IPS-18c (cell line): ENCODE results near the gene CSF2.

Experiments used
- H3K4me3 ChIP-seq: 2 replicates; pipeline ENCODE4 v1.7.0; 2013; ENCODE audit warnings: low read depth, mild to moderate bottlenecking, low read length, moderate library complexity; ENCODE audit not compliant: insufficient read depth
- H3K9me3 ChIP-seq: one replicate; pipeline ENCODE4 v1.6.1; 2013; ENCODE audit warnings: mild to moderate bottlenecking, low read length, moderate library complexity; ENCODE audit not compliant: control insufficient read depth, insufficient read depth

CSF2 gene

DNA sequence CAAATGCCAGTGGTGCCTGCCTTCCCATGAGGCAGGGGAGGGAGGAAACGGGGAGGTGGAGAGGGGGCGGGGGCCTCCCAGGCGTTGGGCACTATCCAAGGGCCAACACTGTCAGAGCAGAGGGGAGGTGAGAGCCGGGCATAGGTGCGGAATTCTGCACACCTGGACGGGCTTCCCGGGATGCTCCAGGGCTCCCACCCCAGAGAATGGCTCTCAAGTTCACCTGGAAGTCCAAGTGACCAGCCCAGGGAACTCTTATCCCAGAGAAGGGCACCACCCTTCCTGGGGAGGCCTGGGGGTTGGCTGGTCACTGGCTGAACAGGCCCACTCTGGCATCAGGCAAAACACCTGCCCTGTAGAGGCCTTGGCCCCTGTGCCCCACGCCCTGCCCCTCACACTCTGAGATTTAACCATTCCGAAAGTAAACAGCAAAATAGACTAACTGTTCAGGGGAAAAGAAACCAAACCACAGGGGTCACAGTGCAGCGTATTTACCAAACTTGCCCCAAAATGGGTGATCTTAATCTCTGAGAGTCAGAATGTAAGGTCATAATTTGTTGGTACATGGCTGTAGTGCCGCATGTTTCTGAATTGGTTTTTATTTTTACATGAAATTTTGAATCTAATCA lies 2.7 kb downstream of the CSF2 start:
- H3K9me3 ChIP-seq, result no peaks in the 10 kb centered on the region
- H3K4me3 ChIP-seq, result no peak overlapping the region

DNA sequence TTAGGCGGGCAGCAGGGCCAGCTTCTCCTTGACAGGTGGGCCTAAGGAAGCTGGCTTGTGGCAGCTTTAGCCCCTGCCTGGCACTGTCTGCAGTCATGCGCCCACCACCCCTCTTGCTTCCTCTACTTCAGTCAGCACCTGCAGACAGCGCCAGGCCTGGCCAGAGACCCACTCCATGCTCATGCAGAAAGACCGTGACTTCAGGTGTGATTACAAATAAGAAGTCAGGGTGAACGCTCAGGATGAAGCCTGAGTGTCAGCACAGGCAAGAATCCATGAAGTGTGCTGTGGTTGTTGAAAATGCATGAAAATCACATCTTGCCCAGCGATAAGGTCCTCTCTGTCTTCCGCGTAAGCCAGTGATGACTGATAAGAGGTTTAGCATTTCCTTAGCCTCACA lies 3.4 kb downstream of the CSF2 start:
- Histone ChIP-seq H3K9me3 (no peaks in the 10 kb centered on the region), H3K4me3 (no peak overlapping the region)

DNA sequence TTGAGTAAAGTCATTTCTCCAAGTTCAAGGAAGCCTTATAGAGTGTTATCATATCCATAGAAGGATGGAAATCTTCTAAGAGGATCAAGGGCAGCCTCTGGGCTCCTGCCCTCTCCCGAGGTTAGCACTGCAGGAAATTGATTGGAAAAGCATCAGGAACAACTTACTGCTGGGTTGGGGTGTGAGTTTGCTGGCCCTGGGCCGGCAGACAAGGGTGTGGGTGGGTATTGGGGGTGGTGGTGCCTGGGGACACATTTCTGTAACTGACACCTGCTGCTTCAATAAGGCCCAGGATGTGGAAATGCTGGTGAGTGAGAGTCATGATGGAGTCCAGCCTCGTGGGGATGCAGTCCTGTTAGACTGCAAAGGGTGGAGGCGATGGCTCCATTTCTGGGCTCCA lies 5.5 kb downstream of the CSF2 start:
- H3K4me3 ChIP-seq, result no peak overlapping the region
- H3K9me3 ChIP-seq, result no peaks in the 10 kb centered on the region

DNA sequence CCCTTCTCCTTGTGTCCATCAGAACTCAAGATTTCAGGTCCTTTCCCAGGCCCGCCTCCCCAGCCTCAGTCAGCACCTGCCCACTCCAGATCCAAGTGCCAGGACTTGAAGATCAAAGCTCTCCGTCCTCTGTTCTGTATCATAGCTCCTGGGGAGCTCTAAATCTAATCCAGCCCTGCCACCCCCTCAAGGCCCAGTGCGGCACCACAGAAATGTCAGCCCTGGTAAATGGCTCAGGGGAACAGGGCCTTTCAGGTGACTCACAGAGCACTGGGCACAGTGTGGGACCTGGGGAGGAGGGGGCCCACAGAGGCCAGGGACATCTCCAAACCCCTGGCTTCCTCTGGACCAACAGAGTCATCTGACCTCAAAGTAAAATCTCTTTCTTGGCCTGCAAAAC lies 6.0 kb downstream of the CSF2 start:
- no peaks in the 10 kb centered on the region for H3K9me3 ChIP-seq

DNA sequence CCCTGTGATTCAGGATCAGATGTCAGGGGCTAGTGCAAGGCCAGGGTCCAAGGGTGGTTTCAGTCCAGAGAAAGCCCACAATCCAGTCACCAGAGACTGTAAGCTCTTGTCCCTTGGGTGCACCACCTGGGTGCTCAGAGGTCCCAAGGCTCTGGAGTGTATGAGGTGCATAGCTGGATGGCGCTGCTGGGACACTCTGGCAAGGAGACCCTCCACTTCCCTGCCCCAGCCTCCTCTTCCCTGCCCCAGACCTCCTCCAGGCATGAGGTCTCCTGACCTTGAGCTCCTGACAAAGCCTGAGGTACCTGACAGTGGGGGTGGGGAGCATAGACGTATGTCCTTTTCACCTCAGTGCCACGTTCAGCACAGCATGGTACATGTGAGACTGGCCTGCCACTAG lies 7.0 kb downstream of the CSF2 start:
- no peaks in the 10 kb centered on the region for H3K9me3 ChIP-seq

More for the DNA sequence above, 6.0 kb downstream of the CSF2 start:
- H3K4me3 ChIP-seq, result no peak overlapping the region

DNA sequence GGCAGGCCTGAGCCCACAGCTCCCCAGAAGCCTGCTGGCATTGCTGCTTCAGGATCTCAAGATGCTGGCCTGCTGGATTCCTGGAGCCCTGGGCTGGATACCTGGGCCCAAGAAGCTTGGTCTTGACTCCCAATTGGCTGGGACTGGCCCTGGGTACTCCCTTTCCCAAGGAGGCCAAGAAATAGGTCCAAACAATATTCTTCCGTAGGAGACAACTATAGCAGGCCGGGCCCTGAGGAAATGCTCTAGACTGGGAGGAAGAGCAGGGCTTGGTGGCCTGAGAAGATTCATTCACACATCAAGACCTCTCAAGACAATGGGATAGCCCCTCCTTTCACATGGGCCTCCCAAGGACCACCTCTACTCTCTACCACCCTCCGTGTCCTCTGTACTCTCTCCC lies 7.9 kb downstream of the CSF2 start:
- no peak overlapping the region for H3K4me3 ChIP-seq
- no peaks in the 10 kb centered on the region for H3K9me3 ChIP-seq

More for the DNA sequence above, 7.0 kb downstream of the CSF2 start:
- H3K4me3 ChIP-seq, result no peak overlapping the region

DNA sequence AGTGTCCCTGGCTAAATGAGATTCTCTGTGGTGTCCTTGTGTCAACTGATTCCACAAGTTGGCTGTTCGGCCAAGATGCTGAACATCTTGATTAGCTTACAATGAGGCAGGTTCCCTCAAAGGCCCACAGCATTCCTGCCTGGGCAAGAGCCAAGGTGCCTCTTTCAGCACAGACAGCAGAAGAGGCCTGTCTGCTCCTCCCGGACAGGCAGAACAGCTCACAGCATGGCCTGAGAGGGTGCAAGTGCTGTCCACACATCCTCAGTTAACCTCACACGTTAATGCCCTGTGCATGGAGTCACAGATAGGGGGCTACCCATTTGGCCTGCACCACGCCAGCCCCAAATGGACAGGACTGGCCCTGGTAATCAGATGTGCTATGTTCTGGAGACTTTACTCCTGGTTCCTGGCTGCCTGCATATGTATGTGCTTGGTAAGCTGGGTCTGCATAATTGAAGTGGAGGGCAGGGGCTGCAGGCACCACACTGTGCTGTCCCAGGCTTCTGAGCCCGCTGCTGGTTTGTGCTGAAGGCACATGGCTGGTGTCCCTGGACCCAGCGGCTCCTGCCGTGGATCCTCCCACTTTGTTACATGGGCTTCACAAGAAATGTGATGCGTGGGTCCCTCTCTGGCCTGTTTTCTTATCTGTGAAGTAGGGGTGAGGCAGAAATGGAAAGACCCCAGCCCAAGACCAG lies 8.9 kb downstream of the CSF2 start:
- no peak overlapping the region for H3K4me3 ChIP-seq
- H3K9me3 ChIP-seq, result no peaks in the 10 kb centered on the region

DNA sequence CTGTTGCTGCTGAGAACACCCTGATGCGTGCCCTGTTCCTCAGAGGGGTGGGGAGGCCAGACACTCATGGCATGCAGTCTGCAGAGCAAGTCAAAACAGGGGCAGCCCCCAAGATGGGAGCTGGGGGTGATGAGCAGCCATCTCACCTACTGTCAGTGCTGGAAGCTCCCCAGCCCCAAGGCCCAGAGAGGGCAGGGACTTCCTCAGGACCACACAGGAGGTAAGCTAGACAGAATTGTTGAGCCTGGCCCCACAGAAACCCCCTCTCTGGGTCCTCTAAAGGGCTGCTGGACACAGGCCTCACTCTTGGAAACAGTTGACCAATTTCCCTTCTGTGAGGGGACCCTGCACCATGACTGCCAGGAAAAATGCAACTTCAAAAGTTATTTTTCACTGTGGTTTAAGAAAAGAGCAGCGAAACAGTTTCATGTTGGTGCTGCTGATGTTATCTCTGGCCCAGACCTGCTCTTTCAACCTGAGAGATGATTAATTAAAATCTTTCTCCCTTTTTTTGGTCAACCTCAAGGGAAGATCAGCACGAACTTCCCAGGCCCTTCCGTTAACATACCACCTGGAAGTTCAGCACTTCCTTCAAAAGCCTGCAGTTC lies 9.6 kb downstream of the CSF2 start:
- H3K4me3 ChIP-seq, result no peak overlapping the region
- H3K9me3 ChIP-seq, result no peaks in the 10 kb centered on the region

DNA sequence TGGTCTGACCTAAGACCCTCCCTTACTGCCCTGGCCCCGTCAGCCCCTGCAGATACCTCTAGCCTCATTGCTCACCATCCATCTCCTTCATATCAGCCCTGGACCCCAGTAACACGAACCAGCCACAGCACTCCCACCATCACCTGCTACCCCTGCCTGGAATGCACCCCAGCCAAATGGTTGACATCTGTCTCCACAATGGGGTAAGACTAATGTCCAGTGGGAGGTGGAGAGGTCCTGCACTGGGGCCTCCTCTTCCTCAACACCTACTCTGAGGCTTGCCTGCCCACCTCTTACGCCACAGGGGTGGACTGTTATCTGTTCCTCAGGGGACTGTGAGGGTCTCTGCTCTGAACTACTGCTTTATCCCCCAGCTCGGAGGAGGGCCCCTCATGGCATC lies 12.1 kb downstream of the CSF2 start:
- H3K9me3 ChIP-seq, result no peaks in the 10 kb centered on the region
- no peak overlapping the region for H3K4me3 ChIP-seq

DNA sequence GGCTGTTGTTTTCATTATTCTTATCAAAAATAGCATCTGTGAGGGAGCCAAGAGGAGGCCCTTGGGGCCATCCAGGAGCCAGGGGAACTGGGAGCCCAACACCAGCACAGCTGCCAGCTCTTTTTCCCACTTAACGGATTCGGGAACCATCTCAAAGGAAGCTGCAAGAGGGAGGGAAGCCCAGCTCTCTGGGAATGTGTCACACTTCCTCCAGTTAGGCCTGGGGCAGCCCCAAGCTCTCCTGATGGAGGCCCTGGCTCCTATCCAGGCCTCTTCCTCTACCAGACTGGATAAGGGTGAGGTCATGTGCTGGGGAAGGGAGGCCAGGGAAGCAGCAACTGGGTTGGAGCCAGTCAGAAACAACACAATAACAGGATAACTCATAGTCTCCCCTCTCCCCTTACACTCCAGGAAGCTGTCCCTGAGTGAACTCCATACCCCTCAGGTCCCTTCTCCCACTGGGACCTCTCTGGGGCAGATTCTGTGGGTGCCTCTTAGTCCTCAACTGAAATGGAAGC lies 12.7 kb downstream of the CSF2 start:
- no peaks in the 10 kb centered on the region for H3K9me3 ChIP-seq
- H3K4me3 ChIP-seq, result no peak overlapping the region

DNA sequence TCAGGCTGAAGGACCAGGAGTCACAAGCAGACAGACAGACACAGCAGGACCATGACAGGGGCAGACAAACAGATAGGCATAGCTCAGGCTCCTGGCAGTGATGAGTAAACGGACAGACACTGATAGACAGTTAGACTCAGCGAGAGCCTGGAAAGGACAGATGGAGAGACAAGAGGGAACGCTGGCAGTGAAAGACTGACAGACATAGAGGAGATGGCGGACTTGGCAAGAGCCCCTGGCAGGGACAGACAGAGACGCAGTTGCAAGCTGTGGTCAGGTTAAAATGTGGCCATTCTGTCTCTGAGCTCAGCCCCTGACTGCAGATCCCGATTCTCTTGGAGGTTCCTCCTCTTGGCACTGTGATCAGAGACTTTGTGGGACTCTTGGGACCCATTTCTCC lies 13.6 kb downstream of the CSF2 start:
- Histone ChIP-seq H3K4me3 (no peak overlapping the region), H3K9me3 (no peaks in the 10 kb centered on the region)

DNA sequence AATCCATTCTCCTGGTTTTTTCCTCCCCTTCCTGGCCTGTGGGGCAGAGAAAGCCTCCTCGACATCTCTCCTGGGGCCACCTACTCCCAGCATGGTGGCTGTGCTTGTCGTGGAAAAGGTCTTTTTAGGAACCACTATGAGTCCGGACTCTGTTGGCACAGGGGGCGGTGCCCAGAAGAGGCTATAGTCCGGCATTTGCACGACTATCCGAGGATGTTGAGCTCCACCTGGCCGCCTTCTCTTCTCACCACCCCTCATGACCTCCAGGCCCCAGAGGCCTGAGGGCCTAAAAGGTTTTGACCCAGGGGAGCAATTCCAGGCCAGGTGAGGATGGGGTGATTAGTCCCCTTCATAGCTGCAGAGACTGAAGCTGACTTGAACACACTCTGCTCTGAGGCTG lies 14.1 kb downstream of the CSF2 start:
- Histone ChIP-seq H3K9me3 (no peaks in the 10 kb centered on the region), H3K4me3 (no peak overlapping the region)

DNA sequence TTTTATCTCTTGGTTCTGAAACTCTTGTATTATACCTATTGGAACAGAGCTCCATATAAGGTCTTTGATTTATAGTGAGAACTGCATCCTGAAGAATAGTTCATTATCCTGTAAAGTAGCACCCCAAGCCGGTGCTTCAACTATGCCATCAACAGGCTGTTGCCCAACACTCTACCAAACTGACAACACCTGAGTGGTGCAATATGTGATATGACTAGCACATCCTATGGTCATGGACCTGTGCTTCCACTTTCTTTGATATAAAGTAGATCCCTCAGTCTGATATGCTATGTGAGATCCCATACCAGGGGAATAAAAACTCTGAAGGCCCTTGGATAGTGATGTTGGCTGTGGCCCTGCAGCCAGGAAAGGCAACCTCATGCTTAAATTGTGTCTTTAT lies 15.8 kb downstream of the CSF2 start:
- H3K4me3 ChIP-seq, result no peak overlapping the region

DNA sequence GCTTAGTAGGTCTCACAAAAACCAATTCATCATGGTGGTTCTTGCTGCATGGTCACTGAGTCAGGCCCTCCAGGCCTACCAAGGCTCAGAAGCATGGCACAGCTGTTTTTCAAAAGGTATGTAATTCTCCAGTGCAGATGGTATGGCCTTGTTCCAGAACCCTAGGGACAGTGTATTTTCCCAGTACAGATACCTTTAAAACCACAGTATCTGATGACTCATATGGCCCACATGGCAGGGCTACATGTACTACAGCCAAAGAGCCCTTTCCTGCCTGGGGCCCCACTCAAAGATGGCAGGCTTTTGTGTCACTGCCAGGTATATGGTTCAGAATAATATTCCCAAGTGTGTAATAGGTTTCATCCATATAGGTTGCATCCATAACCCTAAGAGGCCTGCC lies 16.5 kb downstream of the CSF2 start:
- H3K9me3 ChIP-seq, result no peaks in the 10 kb centered on the region
- H3K4me3 ChIP-seq, result no peak overlapping the region

More for the DNA sequence above, 15.8 kb downstream of the CSF2 start:
- no peaks in the 10 kb centered on the region for H3K9me3 ChIP-seq

DNA sequence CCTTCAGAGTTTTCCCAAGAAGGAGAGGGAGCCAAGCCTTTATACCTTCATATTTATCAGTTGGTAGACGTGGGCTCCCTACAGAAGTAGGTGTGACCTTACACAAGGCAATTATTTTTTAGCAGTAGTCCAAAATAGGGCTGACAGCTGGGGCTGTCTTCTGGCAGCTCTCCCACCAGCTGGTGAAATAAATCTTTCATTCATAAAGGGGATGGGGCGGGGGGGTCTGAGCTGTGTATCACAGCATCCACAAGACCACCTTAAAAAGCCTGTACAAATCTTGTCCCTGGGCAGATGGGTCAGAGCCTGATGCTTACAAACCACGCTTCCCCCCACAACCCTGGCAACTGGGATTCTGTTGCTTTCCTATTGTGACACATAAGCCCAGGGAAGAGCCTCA lies 19.7 kb downstream of the CSF2 start:
- H3K9me3 ChIP-seq, result no peaks in the 10 kb centered on the region
- no peak overlapping the region for H3K4me3 ChIP-seq

DNA sequence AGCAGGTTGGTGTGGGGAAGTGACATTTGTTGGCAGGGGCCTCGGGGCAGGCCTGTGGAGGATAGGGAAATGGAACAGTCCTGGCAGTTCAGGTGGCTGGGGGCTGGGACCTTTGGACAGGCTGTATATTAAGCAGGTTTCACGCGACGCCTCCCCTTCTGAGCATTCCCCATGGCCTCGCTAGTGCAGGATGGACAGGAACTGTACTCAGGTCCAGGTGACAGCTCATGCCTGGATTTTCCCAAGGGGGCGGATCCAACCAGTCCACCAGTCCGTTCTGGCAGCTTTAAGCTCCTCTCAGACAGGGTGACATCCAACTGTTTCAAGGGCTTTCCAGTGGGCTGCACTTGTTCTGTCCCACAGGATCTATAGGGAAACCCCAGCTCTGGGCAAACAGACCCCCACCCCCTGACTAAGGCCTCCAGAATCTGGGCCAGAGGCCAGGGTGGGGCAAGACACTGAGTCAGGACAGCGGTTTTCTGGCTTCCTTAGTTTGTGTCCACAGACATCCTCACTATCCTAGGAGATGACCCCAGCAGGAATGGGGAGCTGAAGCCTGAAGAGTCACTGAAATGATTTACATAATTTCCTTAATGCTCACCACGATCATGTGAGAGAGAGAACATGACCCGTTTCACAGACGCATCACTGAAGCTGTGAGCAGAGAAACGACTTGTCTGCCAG lies 20.9 kb downstream of the CSF2 start:
- Histone ChIP-seq H3K4me3 (no peak overlapping the region), H3K9me3 (no peaks in the 10 kb centered on the region)

DNA sequence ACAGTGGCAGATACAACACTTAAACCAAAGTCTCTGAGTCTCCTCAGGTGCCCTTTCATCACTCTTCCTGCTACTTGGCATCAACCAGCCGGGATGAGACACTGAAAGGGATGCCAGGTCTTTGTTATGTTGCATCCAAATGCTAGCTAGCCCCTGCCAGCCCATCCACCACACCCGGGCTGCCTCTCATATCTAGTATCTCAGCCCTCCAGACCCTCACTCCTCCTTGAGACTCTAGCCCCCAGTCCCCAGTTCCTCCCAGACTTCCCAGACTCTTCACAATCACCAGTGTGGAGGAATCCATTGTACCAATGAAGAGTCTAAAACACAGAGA lies 21.5 kb downstream of the CSF2 start:
- no peaks in the 10 kb centered on the region for H3K9me3 ChIP-seq
- no peak overlapping the region for H3K4me3 ChIP-seq

DNA sequence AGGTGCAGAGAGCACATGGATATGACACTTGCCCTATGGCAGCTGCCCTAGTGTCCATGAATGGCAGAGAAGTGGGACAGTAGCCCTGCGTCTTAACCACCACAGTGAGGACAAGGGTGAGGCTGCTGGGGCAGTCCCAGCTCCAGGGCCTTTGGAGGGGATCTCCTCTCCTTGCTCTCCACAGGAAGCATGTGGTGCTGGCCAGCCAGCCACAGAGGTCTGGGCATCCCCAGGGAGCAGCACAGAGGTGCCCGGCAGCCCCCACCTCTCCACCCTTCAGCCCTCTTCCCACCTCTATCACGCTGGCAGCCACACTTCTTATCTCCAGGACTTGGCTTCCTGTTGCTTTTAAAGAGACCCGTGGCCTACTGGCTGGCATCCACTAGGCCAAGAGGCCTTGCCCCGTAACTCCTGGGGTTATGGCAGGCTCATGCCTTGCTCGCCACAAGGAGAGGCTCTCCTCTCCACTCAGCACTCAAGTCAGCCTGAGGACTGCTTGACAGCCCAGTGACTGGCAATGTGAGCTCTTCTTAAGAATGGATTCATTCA lies 21.9 kb downstream of the CSF2 start:
- no peak overlapping the region for H3K4me3 ChIP-seq

More for the DNA sequence above, 21.9 kb downstream of the CSF2 start:
- no peaks in the 10 kb centered on the region for H3K9me3 ChIP-seq
